ENCODE results near the gene MYCT1.

MYCT1 gene

DNA sequence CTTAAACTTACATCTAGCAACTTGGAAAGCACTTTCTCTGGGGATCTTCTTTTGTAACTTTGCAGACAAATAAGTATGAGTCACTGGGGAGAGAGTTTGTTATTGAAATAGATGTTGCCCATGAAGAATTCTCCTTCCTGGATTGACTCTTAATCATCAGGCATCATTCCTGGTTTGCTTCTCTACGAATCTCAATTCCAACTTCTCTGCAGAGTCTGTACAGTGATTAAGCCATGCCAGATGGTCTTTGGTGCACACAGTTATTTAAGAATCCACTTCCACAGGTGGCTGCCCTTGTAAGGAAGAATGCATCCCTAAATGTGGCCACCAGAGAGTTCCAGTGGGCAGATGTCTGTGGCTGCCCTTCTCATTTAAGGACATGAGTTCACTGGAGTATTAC is 25.7 kb downstream of the MYCT1 start:
- H3K27ac ChIP-seq (ENCODE audit: low read depth, low read length), result no peak overlapping the region
- no peaks in the 10 kb centered on the region for H3K9me3 ChIP-seq (ENCODE audit: low read length)
- H3K36me3 ChIP-seq (ENCODE audit: insufficient read depth, low read length), result no peaks in the 10 kb centered on the region
- H3K4me3 ChIP-seq (ENCODE audit: low read depth in 1 of 2, low read length in 2 of 2), result no peak overlapping the region
- no peaks in the 10 kb centered on the region for H3K4me1 ChIP-seq (ENCODE audit: insufficient read depth, low read length)
- H3K27me3 ChIP-seq (ENCODE audit: control insufficient read depth in 1 of 2, insufficient read depth in 2 of 2, low read length in 2 of 2), result no peaks in the 10 kb centered on the region
- H3K9ac ChIP-seq (ENCODE audit: low read length), result no peak overlapping the region

DNA sequence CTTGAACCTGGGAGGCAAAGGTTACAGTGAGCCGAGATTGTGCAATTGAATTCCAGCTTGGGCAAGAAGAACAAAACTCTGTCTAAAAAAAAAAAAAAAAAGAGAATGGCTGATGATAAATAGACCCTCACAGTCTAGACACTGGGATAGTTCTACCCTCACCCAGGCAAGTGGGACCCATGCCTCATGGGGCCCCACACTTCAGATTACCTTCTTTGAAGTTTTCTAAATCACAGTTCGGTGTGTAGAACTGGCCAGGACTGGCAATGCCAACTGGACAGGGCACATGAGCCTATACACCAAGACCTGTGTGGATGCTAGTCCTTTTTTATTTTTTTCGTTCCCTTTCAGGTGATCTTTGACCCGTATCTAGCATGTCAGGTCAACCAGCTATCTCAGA is 28.6 kb downstream of the MYCT1 start:
- Histone ChIP-seq H3K36me3 (ENCODE audit: insufficient read depth, low read length) (no peaks in the 10 kb centered on the region), H3K4me1 (ENCODE audit: insufficient read depth, low read length) (no peaks in the 10 kb centered on the region), H3K4me3 (ENCODE audit: low read depth in 1 of 2, low read length in 2 of 2) (no peak overlapping the region), H3K9ac (ENCODE audit: low read length) (no peak overlapping the region), H3K9me3 (ENCODE audit: low read length) (no peaks in the 10 kb centered on the region), H3K27me3 (ENCODE audit: control insufficient read depth in 1 of 2, insufficient read depth in 2 of 2, low read length in 2 of 2) (no peaks in the 10 kb centered on the region), H3K27ac (ENCODE audit: low read depth, low read length) (no peak overlapping the region)

GRCh38 chr6:152727507-152727906 is 29.8 kb downstream of the MYCT1 start:
- Histone ChIP-seq H3K27ac (ENCODE audit: low read depth, low read length) (no peak overlapping the region), H3K9me3 (ENCODE audit: low read length) (no peaks in the 10 kb centered on the region), H3K36me3 (ENCODE audit: insufficient read depth, low read length) (no peaks in the 10 kb centered on the region), H3K4me3 (ENCODE audit: low read depth in 1 of 2, low read length in 2 of 2) (no peak overlapping the region), H3K4me1 (ENCODE audit: insufficient read depth, low read length) (no peaks in the 10 kb centered on the region), H3K9ac (ENCODE audit: low read length) (no peak overlapping the region), H3K27me3 (ENCODE audit: control insufficient read depth in 1 of 2, insufficient read depth in 2 of 2, low read length in 2 of 2) (no peaks in the 10 kb centered on the region)

- H3K9ac ChIP-seq (ENCODE audit: low read length), result no peak overlapping the region
- no peaks in the 10 kb centered on the region for H3K4me1 ChIP-seq (ENCODE audit: insufficient read depth, low read length)
- H3K36me3 ChIP-seq (ENCODE audit: insufficient read depth, low read length), result no peaks in the 10 kb centered on the region
- no peak overlapping the region for H3K4me3 ChIP-seq (ENCODE audit: low read depth in 1 of 2, low read length in 2 of 2)
- no peaks in the 10 kb centered on the region for H3K9me3 ChIP-seq (ENCODE audit: low read length)
- H3K27ac ChIP-seq (ENCODE audit: low read depth, low read length), result no peak overlapping the region
- no peaks in the 10 kb centered on the region for H3K27me3 ChIP-seq (ENCODE audit: control insufficient read depth in 1 of 2, insufficient read depth in 2 of 2, low read length in 2 of 2)
These were observed 36.9 kb downstream of the MYCT1 start for GRCh38 chr6:152734630-152735029.

- no peak overlapping the region for H3K4me3 ChIP-seq (ENCODE audit: low read depth in 1 of 2, low read length in 2 of 2)
- no peak overlapping the region for H3K9ac ChIP-seq (ENCODE audit: low read length)
- no peaks in the 10 kb centered on the region for H3K27me3 ChIP-seq (ENCODE audit: control insufficient read depth in 1 of 2, insufficient read depth in 2 of 2, low read length in 2 of 2)
- no peaks in the 10 kb centered on the region for H3K4me1 ChIP-seq (ENCODE audit: insufficient read depth, low read length)
- H3K9me3 ChIP-seq (ENCODE audit: low read length), result no peaks in the 10 kb centered on the region
- H3K36me3 ChIP-seq (ENCODE audit: insufficient read depth, low read length), result no peaks in the 10 kb centered on the region
- no peak overlapping the region for H3K27ac ChIP-seq (ENCODE audit: low read depth, low read length)
These were observed 39.1 kb downstream of the MYCT1 start for GRCh38 chr6:152736687-152737273.

DNA sequence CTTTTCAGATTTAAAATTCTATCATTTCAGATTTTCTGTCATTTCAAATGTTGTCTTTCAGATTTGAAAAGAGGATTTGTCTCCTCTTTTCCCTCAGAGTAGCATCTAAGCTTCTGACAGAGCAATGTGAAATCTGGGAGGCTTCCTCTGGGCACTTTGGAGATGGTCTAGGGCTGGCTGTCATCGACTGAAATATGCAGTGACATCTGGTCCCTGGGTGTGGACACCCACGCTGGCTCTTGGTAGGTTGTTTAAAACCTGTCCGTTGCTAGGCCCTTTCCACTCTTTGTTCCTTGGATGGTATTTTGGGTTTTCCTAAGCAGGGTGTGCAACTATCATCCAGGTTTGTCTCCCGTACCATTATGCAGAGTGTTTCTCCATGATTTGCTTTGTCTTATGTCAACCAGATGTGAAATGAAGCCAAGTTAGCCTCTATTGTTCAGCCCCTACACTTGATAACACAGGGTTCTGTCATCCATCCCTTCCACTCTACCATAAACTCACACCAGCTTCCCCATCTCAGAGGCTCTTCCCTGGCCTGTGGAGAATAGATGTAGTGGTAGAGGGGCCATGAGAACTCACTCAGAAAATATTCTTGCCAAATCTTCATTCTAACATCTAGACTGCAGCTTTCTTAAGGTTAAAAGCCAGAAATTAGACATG is 47.9 kb downstream of the MYCT1 start:
- Histone ChIP-seq H3K9ac (ENCODE audit: low read length) (no peak overlapping the region), H3K27me3 (ENCODE audit: control insufficient read depth in 1 of 2, insufficient read depth in 2 of 2, low read length in 2 of 2) (no peaks in the 10 kb centered on the region), H3K4me3 (ENCODE audit: low read depth in 1 of 2, low read length in 2 of 2) (no peak overlapping the region), H3K4me1 (ENCODE audit: insufficient read depth, low read length) (no peaks in the 10 kb centered on the region), H3K27ac (ENCODE audit: low read depth, low read length) (no peak overlapping the region), H3K36me3 (ENCODE audit: insufficient read depth, low read length) (no peaks in the 10 kb centered on the region), H3K9me3 (ENCODE audit: low read length) (no peaks in the 10 kb centered on the region)

GRCh38 chr6:152746172-152746553 is 48.5 kb downstream of the MYCT1 start:
- Histone ChIP-seq H3K4me1 (ENCODE audit: insufficient read depth, low read length) (no peaks in the 10 kb centered on the region), H3K9ac (ENCODE audit: low read length) (no peak overlapping the region), H3K9me3 (ENCODE audit: low read length) (no peaks in the 10 kb centered on the region), H3K27ac (ENCODE audit: low read depth, low read length) (no peak overlapping the region), H3K36me3 (ENCODE audit: insufficient read depth, low read length) (no peaks in the 10 kb centered on the region), H3K4me3 (ENCODE audit: low read depth in 1 of 2, low read length in 2 of 2) (no peak overlapping the region), H3K27me3 (ENCODE audit: control insufficient read depth in 1 of 2, insufficient read depth in 2 of 2, low read length in 2 of 2) (no peaks in the 10 kb centered on the region)

DNA sequence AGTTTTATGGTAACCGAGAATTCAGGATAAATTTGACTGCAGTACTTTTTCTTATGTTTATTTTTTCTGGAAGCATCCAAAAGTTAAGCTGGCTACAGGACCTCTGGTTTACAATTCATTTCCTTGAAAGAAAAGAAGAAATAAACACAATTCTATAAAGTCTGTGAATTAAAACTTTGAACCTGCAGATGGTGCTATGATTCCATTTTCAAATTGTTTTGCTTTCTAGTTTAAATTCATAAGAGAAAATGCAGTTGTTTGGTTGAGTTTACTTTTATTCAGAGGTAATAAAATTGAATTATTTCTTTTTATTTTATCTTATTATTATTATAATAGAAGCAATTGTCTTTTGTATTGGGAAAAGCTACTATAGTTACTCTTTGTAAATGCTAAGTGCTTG is 51.1 kb downstream of the MYCT1 start:
- H3K36me3 ChIP-seq (ENCODE audit: insufficient read depth, low read length), result no peaks in the 10 kb centered on the region
- no peak overlapping the region for H3K9ac ChIP-seq (ENCODE audit: low read length)
- H3K4me3 ChIP-seq (ENCODE audit: low read depth in 1 of 2, low read length in 2 of 2), result no peak overlapping the region
- no peak overlapping the region for H3K27ac ChIP-seq (ENCODE audit: low read depth, low read length)
- no peaks in the 10 kb centered on the region for H3K27me3 ChIP-seq (ENCODE audit: control insufficient read depth in 1 of 2, insufficient read depth in 2 of 2, low read length in 2 of 2)
- H3K9me3 ChIP-seq (ENCODE audit: low read length), result no peaks in the 10 kb centered on the region
- H3K4me1 ChIP-seq (ENCODE audit: insufficient read depth, low read length), result no peaks in the 10 kb centered on the region

- H3K4me3 ChIP-seq (ENCODE audit: low read depth in 1 of 2, low read length in 2 of 2), result no peak overlapping the region
- no peaks in the 10 kb centered on the region for H3K4me1 ChIP-seq (ENCODE audit: insufficient read depth, low read length)
- no peaks in the 10 kb centered on the region for H3K9me3 ChIP-seq (ENCODE audit: low read length)
- H3K36me3 ChIP-seq (ENCODE audit: insufficient read depth, low read length), result no peaks in the 10 kb centered on the region
- no peak overlapping the region for H3K27ac ChIP-seq (ENCODE audit: low read depth, low read length)
- H3K27me3 ChIP-seq (ENCODE audit: control insufficient read depth in 1 of 2, insufficient read depth in 2 of 2, low read length in 2 of 2), result no peaks in the 10 kb centered on the region
- no peak overlapping the region for H3K9ac ChIP-seq (ENCODE audit: low read length)
These were observed 51.6 kb downstream of the MYCT1 start for GRCh38 chr6:152749336-152749735.

DNA sequence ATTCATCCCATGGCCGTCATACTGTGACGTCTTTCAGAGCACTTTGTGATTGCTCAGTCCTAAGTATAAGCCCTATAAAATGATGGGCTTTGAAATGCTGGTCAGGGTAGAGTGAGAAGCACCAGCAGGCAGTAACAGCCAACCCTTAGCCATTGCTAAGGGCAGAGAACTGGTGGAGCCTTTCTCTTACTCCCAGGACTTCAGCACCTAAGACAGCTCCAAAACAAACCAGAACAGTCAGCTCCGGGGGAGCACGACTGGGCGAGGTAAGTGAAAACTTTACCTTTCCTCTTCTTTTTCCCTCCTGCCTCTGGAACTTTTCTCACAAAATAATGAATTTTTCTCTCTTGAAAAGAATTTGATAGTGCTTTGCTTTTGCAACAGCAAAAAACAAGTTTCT is 53.0 kb downstream of the MYCT1 start, which contains the start of gene VIP:
Gene VIP (plus strand): TSS at position 104 of the 400 bp plus-strand sequence. CDS start 1,381 bp downstream, outside the sequence.
- H3K9ac ChIP-seq (ENCODE audit: low read length), result no peak within 1 kb of the TSS
- H3K9me3 ChIP-seq (ENCODE audit: low read length), result no peaks in the 10 kb centered on the region
- no peaks in the 10 kb centered on the region for H3K27me3 ChIP-seq (ENCODE audit: control insufficient read depth in 1 of 2, insufficient read depth in 2 of 2, low read length in 2 of 2)
- no peak within 1 kb of the TSS for H3K27ac ChIP-seq (ENCODE audit: low read depth, low read length)
- H3K36me3 ChIP-seq (ENCODE audit: insufficient read depth, low read length), result no peaks in the 10 kb centered on the region
- H3K4me3 ChIP-seq (ENCODE audit: low read depth in 1 of 2, low read length in 2 of 2), result no peak within 1 kb of the TSS
- no peaks in the 10 kb centered on the region for H3K4me1 ChIP-seq (ENCODE audit: insufficient read depth, low read length)

GRCh38 chr6:152765331-152765730 is 67.6 kb downstream of the MYCT1 start:
- H3K4me3 ChIP-seq (ENCODE audit: low read depth in 1 of 2, low read length in 2 of 2), result no peak overlapping the region
- no peaks in the 10 kb centered on the region for H3K9me3 ChIP-seq (ENCODE audit: low read length)
- H3K9ac ChIP-seq (ENCODE audit: low read length), result no peak overlapping the region
- no peaks in the 10 kb centered on the region for H3K4me1 ChIP-seq (ENCODE audit: insufficient read depth, low read length)
- H3K27me3 ChIP-seq (ENCODE audit: control insufficient read depth in 1 of 2, insufficient read depth in 2 of 2, low read length in 2 of 2), result no peaks in the 10 kb centered on the region
- H3K36me3 ChIP-seq (ENCODE audit: insufficient read depth, low read length), result no peaks in the 10 kb centered on the region
- no peak overlapping the region for H3K27ac ChIP-seq (ENCODE audit: low read depth, low read length)

DNA sequence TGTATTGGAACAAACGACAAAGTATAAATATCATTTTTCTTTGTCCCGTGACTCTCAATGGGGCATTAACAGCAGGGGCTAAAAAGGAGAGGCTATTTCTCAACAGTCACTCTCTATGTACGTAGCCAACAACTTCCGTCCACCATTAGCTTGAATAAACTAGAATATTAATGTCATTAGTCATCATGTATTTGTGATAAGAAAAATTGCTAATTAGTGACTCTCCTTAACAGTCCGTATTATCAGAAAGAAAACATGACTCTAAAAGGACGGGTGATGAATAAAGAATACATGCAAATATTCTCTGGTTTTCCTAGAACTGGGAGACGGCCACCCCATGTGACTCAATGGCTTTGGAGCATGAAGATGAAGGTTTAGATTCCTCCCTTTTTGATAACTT is 71.5 kb downstream of the MYCT1 start:
- no peaks in the 10 kb centered on the region for H3K27me3 ChIP-seq (ENCODE audit: control insufficient read depth in 1 of 2, insufficient read depth in 2 of 2, low read length in 2 of 2)
- H3K9me3 ChIP-seq (ENCODE audit: low read length), result no peaks in the 10 kb centered on the region
- H3K4me3 ChIP-seq (ENCODE audit: low read depth in 1 of 2, low read length in 2 of 2), result no peak overlapping the region
- H3K4me1 ChIP-seq (ENCODE audit: insufficient read depth, low read length), result no peaks in the 10 kb centered on the region
- no peaks in the 10 kb centered on the region for H3K36me3 ChIP-seq (ENCODE audit: insufficient read depth, low read length)
- H3K9ac ChIP-seq (ENCODE audit: low read length), result no peak overlapping the region
- no peak overlapping the region for H3K27ac ChIP-seq (ENCODE audit: low read depth, low read length)

All from muscle layer of colon (tissue), 2 donors.